Placental epithelial cell (primary cell): ENCODE measurements around the gene EDAR. TPM values are rescaled to one million over a fixed set of nuclear protein-coding genes. Genes with fewer than 3 reads are reported as not detected.

Experiments used
- small RNA-seq: library from RNA; depleted of rRNA; stranded (forward); fragments of <200 nt; gene quantifications from one replicate; pipeline ENCODE3, GENCODE V24; 2012
- total RNA-seq: library from RNA; depleted of rRNA; stranded (reverse); fragments of >200 nt; gene quantifications from 2 replicates; pipeline ENCODE4 v1.2.3, GENCODE V29; 2012

Gene EDAR
- total RNA-seq, result not detected in 2 replicates

GRCh38 chr2:108988796-108989713 is at the start of gene EDAR:
Gene EDAR (minus strand): TSS chr2:108989220. CDS start chr2:108931014, 58,206 bp downstream.

Small RNA genes within 50 kb of the gene (small RNA-seq; reads per million reads assigned to genes)
- gene AC073415.1, result not detected

Other genes with a start within 250 kb of the EDAR start
- 3.4 and 5.1 TPM in 2 replicates for gene CCDC138, start 202.4 kb downstream of the EDAR start, total RNA-seq
- gene SH3RF3, start 140.0 kb upstream of the EDAR start, total RNA-seq, result 0.22 TPM in 1 of 2 replicates, not detected in the other